ENCODE results near the gene BNIP3. TPM values are rescaled to one million over a fixed set of nuclear protein-coding genes. Genes with fewer than 3 reads are reported as not detected.

BNIP3 gene
- total RNA-seq, 1 experiment from 2014 or later: 18.4 TPM

DNA sequence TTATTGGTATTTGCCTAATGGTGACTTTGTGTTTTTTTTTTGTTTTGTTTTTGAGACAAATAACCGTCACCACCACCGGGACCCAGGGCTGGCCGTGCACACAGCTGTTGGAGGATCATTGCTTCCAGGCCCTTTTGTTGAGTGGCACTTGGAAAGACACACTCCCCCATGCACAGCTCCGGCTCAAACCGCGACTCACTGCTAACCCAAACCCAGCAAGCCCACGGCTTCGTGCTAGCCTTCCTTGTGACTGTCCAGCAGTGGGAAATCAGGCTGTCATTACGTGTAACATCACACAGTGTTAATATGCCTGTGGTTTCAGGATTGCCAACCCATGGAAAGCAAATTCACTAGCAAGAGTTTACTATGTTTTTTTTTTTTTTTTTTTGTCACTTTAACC lies 17.4 kb downstream of the BNIP3 start:
- H3K9me3 ChIP-seq: no peaks in the 10 kb centered on the region
- peaks cover 36% of the 10 kb centered on the region for H3K36me3 Mint-ChIP-seq (ENCODE audit: insufficient read depth, unreplicated experiment)
- ChIA-PET CTCF (no interaction called here), POLR2A (no interaction called here)
- H3K4me1 Mint-ChIP-seq (ENCODE audit: low read depth, unreplicated experiment): no peaks in the 10 kb centered on the region
- no peak for DNase-seq
- H3K27me3 Mint-ChIP-seq (ENCODE audit: insufficient read depth, unreplicated experiment): no peaks in the 10 kb centered on the region
- TF ChIP-seq, protein P1, sequence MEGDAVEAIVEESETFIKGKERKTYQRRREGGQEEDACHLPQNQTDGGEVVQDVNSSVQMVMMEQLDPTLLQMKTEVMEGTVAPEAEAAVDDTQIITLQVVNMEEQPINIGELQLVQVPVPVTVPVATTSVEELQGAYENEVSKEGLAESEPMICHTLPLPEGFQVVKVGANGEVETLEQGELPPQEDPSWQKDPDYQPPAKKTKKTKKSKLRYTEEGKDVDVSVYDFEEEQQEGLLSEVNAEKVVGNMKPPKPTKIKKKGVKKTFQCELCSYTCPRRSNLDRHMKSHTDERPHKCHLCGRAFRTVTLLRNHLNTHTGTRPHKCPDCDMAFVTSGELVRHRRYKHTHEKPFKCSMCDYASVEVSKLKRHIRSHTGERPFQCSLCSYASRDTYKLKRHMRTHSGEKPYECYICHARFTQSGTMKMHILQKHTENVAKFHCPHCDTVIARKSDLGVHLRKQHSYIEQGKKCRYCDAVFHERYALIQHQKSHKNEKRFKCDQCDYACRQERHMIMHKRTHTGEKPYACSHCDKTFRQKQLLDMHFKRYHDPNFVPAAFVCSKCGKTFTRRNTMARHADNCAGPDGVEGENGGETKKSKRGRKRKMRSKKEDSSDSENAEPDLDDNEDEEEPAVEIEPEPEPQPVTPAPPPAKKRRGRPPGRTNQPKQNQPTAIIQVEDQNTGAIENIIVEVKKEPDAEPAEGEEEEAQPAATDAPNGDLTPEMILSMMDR (IDR thresholded peaks at IDR 0.05; ENCODE audit: insufficient read depth in 1 of 2, low read depth in 1 of 2, low read length in 1 of 2, severe bottlenecking in 1 of 2, unreplicated experiment in 1 of 2): no peak
- no peak overlapping the region for H3K27ac Mint-ChIP-seq (ENCODE audit: unreplicated experiment)
- BruUV-seq (replicated peaks): no TSS peak
- H3K27me3 ChIP-seq (replicated peaks; ENCODE audit: control insufficient read depth, insufficient read depth, low read length): no peaks in the 10 kb centered on the region
- H3K4me3 ChIP-seq (ENCODE audit: low read depth, low read length): no peak overlapping the region
- H3K4me1 ChIP-seq: no peaks in the 10 kb centered on the region
- intact Hi-C loops (cut with micrococcal nuclease; ENCODE audit: unreplicated experiment): no loop called here
- 0 out of 2 replicates have a peak, but pooled peaks cover 1% of the 10 kb centered on the region for H3K36me3 ChIP-seq (ENCODE audit: control insufficient read depth, insufficient read depth, low read length)
- H3K9me3 Mint-ChIP-seq (ENCODE audit: unreplicated experiment): no peaks in the 10 kb centered on the region
- H3K4me3 Mint-ChIP-seq (ENCODE audit: unreplicated experiment): no peak overlapping the region

DNA sequence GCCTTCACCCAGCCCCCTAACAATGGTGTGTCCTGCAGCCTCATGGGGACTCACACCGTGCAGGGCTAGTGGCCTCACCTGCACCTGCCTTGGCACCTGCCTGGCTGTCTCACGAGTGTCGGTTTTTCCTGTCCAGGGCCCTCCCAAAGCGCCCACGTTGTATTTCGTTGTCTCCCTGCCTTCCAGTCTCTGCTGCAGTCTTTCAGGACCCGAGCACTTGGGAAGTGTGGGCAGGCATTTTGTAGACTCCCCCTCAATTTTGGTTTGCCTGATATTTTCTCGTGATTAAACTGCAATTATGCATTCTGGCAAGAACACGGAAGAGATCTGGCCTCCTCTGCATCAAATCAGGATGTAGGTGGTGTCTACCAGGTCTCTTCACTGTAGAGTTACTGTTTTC lies 17.9 kb downstream of the BNIP3 start:
- CTCF ChIA-PET: interaction anchor here (1.1 kb wide), 1 partner anchor 59 kb away, joined by 5 read pairs; no protein-coding TSS in a partner anchor
- no peaks in the 10 kb centered on the region for H3K27me3 ChIP-seq (replicated peaks; ENCODE audit: control insufficient read depth, insufficient read depth, low read length)
- H3K36me3 ChIP-seq (ENCODE audit: control insufficient read depth, insufficient read depth, low read length): 0 out of 2 replicates have a peak, but pooled peaks cover 1% of the 10 kb centered on the region
- BruUV-seq (replicated peaks): no TSS peak
- Mint-ChIP-seq H3K4me1 (ENCODE audit: low read depth, unreplicated experiment) (no peaks in the 10 kb centered on the region), H3K27ac (ENCODE audit: unreplicated experiment) (no peak overlapping the region), H3K4me3 (ENCODE audit: unreplicated experiment) (no peak overlapping the region), H3K27me3 (ENCODE audit: insufficient read depth, unreplicated experiment) (no peaks in the 10 kb centered on the region), H3K36me3 (ENCODE audit: insufficient read depth, unreplicated experiment) (peaks cover 37% of the 10 kb centered on the region), H3K9me3 (ENCODE audit: unreplicated experiment) (no peaks in the 10 kb centered on the region)
- TF ChIP-seq, protein P1 (IDR thresholded peaks at IDR 0.05; ENCODE audit: insufficient read depth in 1 of 2, low read depth in 1 of 2, low read length in 1 of 2, severe bottlenecking in 1 of 2, unreplicated experiment in 1 of 2): no peak
- no peaks in the 10 kb centered on the region for H3K4me1 ChIP-seq
- no peaks in the 10 kb centered on the region for H3K9me3 ChIP-seq
- no peak overlapping the region for H3K4me3 ChIP-seq (ENCODE audit: low read depth, low read length)
- POLR2A ChIA-PET: no interaction called here
- no peak for DNase-seq
- intact Hi-C loops (cut with micrococcal nuclease; ENCODE audit: unreplicated experiment): no loop called here

DNA sequence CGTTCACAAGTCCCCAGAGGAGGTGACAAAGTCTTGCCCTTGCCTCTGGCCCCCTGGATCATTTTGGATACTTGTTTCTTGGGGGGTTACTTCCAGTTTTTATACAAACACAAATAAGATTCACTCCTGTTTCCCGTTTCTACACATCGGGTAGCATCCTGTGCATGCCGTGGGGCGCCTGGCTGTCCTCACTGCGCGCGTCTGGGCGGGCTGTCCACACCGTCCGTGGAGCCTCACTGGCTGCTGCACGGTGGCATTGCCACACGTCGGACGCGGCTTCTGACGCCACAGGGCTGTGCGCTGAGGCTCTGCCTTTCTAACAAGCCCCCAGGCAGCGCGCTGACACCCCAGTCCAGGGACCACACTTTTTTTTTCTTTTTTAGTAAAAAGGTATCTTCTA lies 18.4 kb downstream of the BNIP3 start:
- DNase-seq: no peak

More for the DNA sequence above, 18.4 kb downstream of the BNIP3 start:
- Histone ChIP-seq H3K36me3 (ENCODE audit: control insufficient read depth, insufficient read depth, low read length) (no peaks in the 10 kb centered on the region), H3K4me3 (ENCODE audit: low read depth, low read length) (no peak overlapping the region), H3K27me3 (replicated peaks; ENCODE audit: control insufficient read depth, insufficient read depth, low read length) (no peaks in the 10 kb centered on the region), H3K9me3 (no peaks in the 10 kb centered on the region), H3K4me1 (no peaks in the 10 kb centered on the region)
- Mint-ChIP-seq H3K27ac (ENCODE audit: unreplicated experiment) (no peak overlapping the region), H3K36me3 (ENCODE audit: insufficient read depth, unreplicated experiment) (peaks cover 36% of the 10 kb centered on the region), H3K4me1 (ENCODE audit: low read depth, unreplicated experiment) (no peaks in the 10 kb centered on the region), H3K27me3 (ENCODE audit: insufficient read depth, unreplicated experiment) (no peaks in the 10 kb centered on the region), H3K9me3 (ENCODE audit: unreplicated experiment) (no peaks in the 10 kb centered on the region), H3K4me3 (ENCODE audit: unreplicated experiment) (no peak overlapping the region)
- TF ChIP-seq, protein P1 (IDR thresholded peaks at IDR 0.05; ENCODE audit: insufficient read depth in 1 of 2, low read depth in 1 of 2, low read length in 1 of 2, severe bottlenecking in 1 of 2, unreplicated experiment in 1 of 2): no peak
- no TSS peak for BruUV-seq (replicated peaks)
- intact Hi-C loops (cut with micrococcal nuclease; ENCODE audit: unreplicated experiment): no loop called here
- ChIA-PET CTCF (interaction anchor here (1.1 kb wide), 1 partner anchor 60 kb away, joined by 5 read pairs; no protein-coding TSS in a partner anchor), POLR2A (no interaction called here)
